Astrocyte (in vitro differentiated cells and primary cell): ENCODE measurements around the gene ELMO1.

Experiments used
- EZH2 ChIP-seq: IDR thresholded peaks from 2 replicates; pipeline ENCODE4 v1.6.1; 2012; ENCODE audit warnings: mild to moderate bottlenecking, low read length, inconsistent platforms; ENCODE audit not compliant: insufficient read depth
- TF ChIP-seq, protein P1 (sequence below): IDR thresholded peaks from 2 replicates; pipeline ENCODE4 v1.5.1; 2011; ENCODE audit warnings: low read depth, mild to moderate bottlenecking, inconsistent platforms, low read length, moderate library complexity; ENCODE audit not compliant: insufficient read depth

DNA sequence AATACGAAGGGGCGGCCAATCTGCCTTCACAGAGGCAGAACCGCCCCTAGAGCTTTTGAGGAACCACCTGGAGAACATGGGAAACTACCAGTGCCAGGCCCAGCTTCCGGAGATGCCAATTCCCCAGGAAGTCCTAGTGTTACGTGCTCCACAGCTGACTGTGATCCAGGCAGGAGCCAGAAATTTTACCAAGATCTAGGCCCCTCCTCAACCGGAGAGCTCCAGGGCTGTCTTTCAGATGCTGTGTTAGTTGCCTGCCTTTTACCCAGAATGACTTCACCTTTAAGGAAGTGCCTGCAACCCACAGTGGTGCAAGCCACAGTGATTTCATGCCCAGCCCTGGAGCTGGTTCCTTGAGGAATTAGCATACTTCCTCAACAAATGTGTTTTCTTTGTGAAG is 62.9 kb downstream of the ELMO1 start:
- TF ChIP-seq, protein P1, sequence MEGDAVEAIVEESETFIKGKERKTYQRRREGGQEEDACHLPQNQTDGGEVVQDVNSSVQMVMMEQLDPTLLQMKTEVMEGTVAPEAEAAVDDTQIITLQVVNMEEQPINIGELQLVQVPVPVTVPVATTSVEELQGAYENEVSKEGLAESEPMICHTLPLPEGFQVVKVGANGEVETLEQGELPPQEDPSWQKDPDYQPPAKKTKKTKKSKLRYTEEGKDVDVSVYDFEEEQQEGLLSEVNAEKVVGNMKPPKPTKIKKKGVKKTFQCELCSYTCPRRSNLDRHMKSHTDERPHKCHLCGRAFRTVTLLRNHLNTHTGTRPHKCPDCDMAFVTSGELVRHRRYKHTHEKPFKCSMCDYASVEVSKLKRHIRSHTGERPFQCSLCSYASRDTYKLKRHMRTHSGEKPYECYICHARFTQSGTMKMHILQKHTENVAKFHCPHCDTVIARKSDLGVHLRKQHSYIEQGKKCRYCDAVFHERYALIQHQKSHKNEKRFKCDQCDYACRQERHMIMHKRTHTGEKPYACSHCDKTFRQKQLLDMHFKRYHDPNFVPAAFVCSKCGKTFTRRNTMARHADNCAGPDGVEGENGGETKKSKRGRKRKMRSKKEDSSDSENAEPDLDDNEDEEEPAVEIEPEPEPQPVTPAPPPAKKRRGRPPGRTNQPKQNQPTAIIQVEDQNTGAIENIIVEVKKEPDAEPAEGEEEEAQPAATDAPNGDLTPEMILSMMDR: no peak
- TF ChIP-seq EZH2: no peak
